ENCODE data around the gene FRMD4A. TPM values are rescaled to one million over a fixed set of nuclear protein-coding genes. Genes with fewer than 3 reads are reported as not detected.

Gene FRMD4A
- total RNA-seq, 2 donors from 2014 or later = 22.3 to 22.4 TPM

GRCh38 chr10:13801907-13802288 lies 528.8 kb downstream of the FRMD4A start:
- no peak overlapping the region for H3K27ac ChIP-seq (ENCODE audit: low read depth, low read length)
- H3K27me3 ChIP-seq (ENCODE audit: control insufficient read depth, insufficient read depth, low read length, poor library complexity, severe bottlenecking) = no peaks in the 10 kb centered on the region
- H3K36me3 ChIP-seq (ENCODE audit: control insufficient read depth, insufficient read depth, low read length) = no peaks in the 10 kb centered on the region
- TF ChIP-seq CTCF (conservative IDR thresholded peaks at IDR 0.05) = no peak
- no peak overlapping the region for H3K9ac ChIP-seq (ENCODE audit: extremely low read depth, low read length, poor library complexity, severe bottlenecking)
- H3K4me1 Mint-ChIP-seq = peaks cover 7% of the 10 kb centered on the region
- no peaks in the 10 kb centered on the region for H3K9me3 Mint-ChIP-seq
- H3K4me3 ChIP-seq (ENCODE audit: low read length) = no peak overlapping the region
- no peak overlapping the region for H3K4me3 Mint-ChIP-seq
- no peaks in the 10 kb centered on the region for H3K4me1 ChIP-seq (ENCODE audit: control insufficient read depth, insufficient read depth, low read length)
- no peak overlapping the region for H3K27ac Mint-ChIP-seq
- no peak for DNase-seq
- H3K9me3 ChIP-seq (ENCODE audit: control insufficient read depth, low read length) = no peaks in the 10 kb centered on the region
- WGBS, 2 experiments (ENCODE audit: insufficient coverage in 1 of 2, insufficient read length in 1 of 2) = 90 to 100% methylated on average over 1 to 2 of the region's 2 CpGs
- no peaks in the 10 kb centered on the region for H3K36me3 Mint-ChIP-seq (ENCODE audit: low read depth)
- H3K27me3 Mint-ChIP-seq (ENCODE audit: insufficient read depth) = no peaks in the 10 kb centered on the region

GRCh38 chr10:13801156-13801906 lies 529.4 kb downstream of the FRMD4A start:
- H3K4me1 ChIP-seq (ENCODE audit: control insufficient read depth, insufficient read depth, low read length) = no peaks in the 10 kb centered on the region
- no peaks in the 10 kb centered on the region for H3K9me3 ChIP-seq (ENCODE audit: control insufficient read depth, low read length)
- Mint-ChIP-seq H3K4me1 (peaks cover 7% of the 10 kb centered on the region), H3K9me3 (no peaks in the 10 kb centered on the region), H3K36me3 (ENCODE audit: low read depth) (no peaks in the 10 kb centered on the region), H3K27ac (no peak overlapping the region), H3K4me3 (no peak overlapping the region), H3K27me3 (ENCODE audit: insufficient read depth) (no peaks in the 10 kb centered on the region)
- H3K36me3 ChIP-seq (ENCODE audit: control insufficient read depth, insufficient read depth, low read length) = no peaks in the 10 kb centered on the region
- no peak overlapping the region for H3K27ac ChIP-seq (ENCODE audit: low read depth, low read length)
- H3K9ac ChIP-seq (ENCODE audit: extremely low read depth, low read length, poor library complexity, severe bottlenecking) = no peak overlapping the region
- no peaks in the 10 kb centered on the region for H3K27me3 ChIP-seq (ENCODE audit: control insufficient read depth, insufficient read depth, low read length, poor library complexity, severe bottlenecking)
- TF ChIP-seq CTCF (conservative IDR thresholded peaks at IDR 0.05) = no peak
- 91 to 99% methylated on average over 7 to 8 of the region's 8 CpGs for WGBS, 2 experiments (ENCODE audit: insufficient coverage in 1 of 2, insufficient read length in 1 of 2)
- no peak for DNase-seq
- no peak overlapping the region for H3K4me3 ChIP-seq (ENCODE audit: low read length)

- H3K27ac Mint-ChIP-seq = no peak overlapping the region
- H3K9me3 Mint-ChIP-seq = no peaks in the 10 kb centered on the region
- Histone ChIP-seq H3K27ac (ENCODE audit: low read depth, low read length) (no peak overlapping the region), H3K36me3 (ENCODE audit: control insufficient read depth, insufficient read depth, low read length) (peaks cover 14% of the 10 kb centered on the region), H3K9ac (ENCODE audit: extremely low read depth, low read length, poor library complexity, severe bottlenecking) (no peak overlapping the region), H3K4me3 (ENCODE audit: low read length) (no peak overlapping the region), H3K9me3 (ENCODE audit: control insufficient read depth, low read length) (no peaks in the 10 kb centered on the region), H3K27me3 (ENCODE audit: control insufficient read depth, insufficient read depth, low read length, poor library complexity, severe bottlenecking) (no peaks in the 10 kb centered on the region), H3K4me1 (ENCODE audit: control insufficient read depth, insufficient read depth, low read length) (no peaks in the 10 kb centered on the region)
- H3K27me3 Mint-ChIP-seq (ENCODE audit: insufficient read depth) = no peaks in the 10 kb centered on the region
- TF ChIP-seq CTCF (conservative IDR thresholded peaks at IDR 0.05) = no peak
- 93 to 95% methylated on average over 7 to 9 of the region's 9 CpGs for WGBS, 2 experiments (ENCODE audit: insufficient coverage in 1 of 2, insufficient read length in 1 of 2)
- H3K4me3 Mint-ChIP-seq = no peak overlapping the region
- H3K36me3 Mint-ChIP-seq (ENCODE audit: low read depth) = no peaks in the 10 kb centered on the region
- H3K4me1 Mint-ChIP-seq = peaks cover 3% of the 10 kb centered on the region
- no peak for DNase-seq
Observed at GRCh38 chr10:13797164-13797563, 533.6 kb downstream of the FRMD4A start.

Measured in endodermal cell (in vitro differentiated cells).